Measurements from ENCODE around the gene KRT38.

KRT38 gene

GRCh38 chr17:41478237-41478636 is 37.5 kb upstream of the KRT38 start:
- Histone ChIP-seq H3K27ac (no peak overlapping the region), H3K36me3 (no peaks in the 10 kb centered on the region), H3K9me3 (ENCODE audit: severe bottlenecking) (peaks cover under 1% of the 10 kb centered on the region), H3K4me3 (ENCODE audit: low read depth, low read length) (no peak overlapping the region), H3K27me3 (ENCODE audit: insufficient read depth, low read depth, severe bottlenecking) (peaks cover 95% of the 10 kb centered on the region)
- DNase-seq = no peak
- TF ChIP-seq CTCF (IDR thresholded peaks at IDR 0.05; ENCODE audit: low read depth, low read length) = no peak

DNA sequence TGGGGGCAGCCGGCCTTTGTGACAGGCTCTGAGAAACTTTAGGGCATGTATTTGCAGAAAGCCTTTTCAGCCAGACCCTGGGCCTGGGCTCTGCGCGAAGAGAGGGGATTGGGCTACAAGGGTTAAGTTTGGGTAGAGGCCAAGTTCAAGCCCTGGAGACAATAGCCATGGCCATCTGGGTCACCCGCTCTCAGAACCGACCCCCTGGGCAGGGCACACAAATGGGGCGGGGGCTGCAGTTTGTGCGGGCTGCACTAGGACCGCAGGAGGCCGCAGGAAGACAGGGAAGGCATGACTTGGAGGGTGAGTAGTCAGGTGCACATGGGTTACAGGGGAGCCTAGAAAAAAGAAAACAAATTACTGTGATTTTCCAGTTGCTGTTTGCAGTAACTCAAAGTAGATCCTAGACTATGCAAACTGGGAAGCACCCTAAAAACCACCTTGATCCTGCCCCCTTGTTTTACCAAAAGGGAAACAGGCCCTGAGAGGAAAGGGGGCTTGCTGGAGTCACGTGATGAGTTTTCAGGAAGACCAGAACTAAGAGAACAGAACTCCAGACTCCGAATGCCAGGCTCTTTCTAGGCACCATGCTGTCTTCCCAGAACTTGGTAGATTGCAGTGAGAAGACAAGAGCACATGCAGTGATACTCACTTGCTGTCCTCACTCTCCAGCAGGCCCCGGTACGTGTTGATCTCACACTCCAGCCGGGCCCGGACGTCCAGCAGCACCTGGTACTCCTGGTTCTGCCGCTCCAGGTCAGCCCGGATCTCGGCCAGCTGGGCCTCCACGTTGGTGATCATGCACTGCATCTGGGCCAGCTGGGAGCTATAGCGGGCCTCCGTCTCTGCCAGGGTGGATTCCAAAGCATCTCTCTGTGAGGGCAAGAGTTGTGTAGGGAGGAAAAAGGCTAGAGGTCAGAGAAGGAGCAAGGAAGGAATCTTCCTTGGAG is 36.4 kb upstream of the KRT38 start:
- no peak overlapping the region for H3K4me3 ChIP-seq (ENCODE audit: low read depth, low read length)
- peaks cover 97% of the 10 kb centered on the region for H3K27me3 ChIP-seq (ENCODE audit: insufficient read depth, low read depth, severe bottlenecking)
- no peak overlapping the region for H3K27ac ChIP-seq
- H3K9me3 ChIP-seq (ENCODE audit: severe bottlenecking) = peaks cover 4% of the 10 kb centered on the region
- DNase-seq = no peak
- no peak for TF ChIP-seq CTCF (IDR thresholded peaks at IDR 0.05; ENCODE audit: low read depth, low read length)
- H3K36me3 ChIP-seq = no peaks in the 10 kb centered on the region

- DNase-seq = no peak
- no peaks in the 10 kb centered on the region for H3K36me3 ChIP-seq
- H3K9me3 ChIP-seq (ENCODE audit: severe bottlenecking) = peaks cover 16% of the 10 kb centered on the region
- H3K27ac ChIP-seq = no peak overlapping the region
- H3K27me3 ChIP-seq (ENCODE audit: insufficient read depth, low read depth, severe bottlenecking) = peaks cover 100% of the 10 kb centered on the region
- H3K4me3 ChIP-seq (ENCODE audit: low read depth, low read length) = no peak overlapping the region
- no peak for TF ChIP-seq CTCF (IDR thresholded peaks at IDR 0.05; ENCODE audit: low read depth, low read length)
Observed at GRCh38 chr17:41475421-41475820, 34.6 kb upstream of the KRT38 start.

- DNase-seq = no peak
- peaks cover 97% of the 10 kb centered on the region for H3K27me3 ChIP-seq (ENCODE audit: insufficient read depth, low read depth, severe bottlenecking)
- no peaks in the 10 kb centered on the region for H3K36me3 ChIP-seq
- H3K4me3 ChIP-seq (ENCODE audit: low read depth, low read length) = no peak overlapping the region
- H3K9me3 ChIP-seq (ENCODE audit: severe bottlenecking) = peaks cover 16% of the 10 kb centered on the region
- no peak overlapping the region for H3K27ac ChIP-seq
- no peak for TF ChIP-seq CTCF (IDR thresholded peaks at IDR 0.05; ENCODE audit: low read depth, low read length)
Observed at GRCh38 chr17:41474863-41475262, 34.1 kb upstream of the KRT38 start.

GRCh38 chr17:41468346-41468745 is 27.6 kb upstream of the KRT38 start:
- no peak overlapping the region for H3K27ac ChIP-seq
- TF ChIP-seq CTCF (IDR thresholded peaks at IDR 0.05; ENCODE audit: low read depth, low read length) = no peak
- H3K36me3 ChIP-seq = no peaks in the 10 kb centered on the region
- no peak for DNase-seq
- H3K27me3 ChIP-seq (ENCODE audit: insufficient read depth, low read depth, severe bottlenecking) = peaks cover 95% of the 10 kb centered on the region
- H3K9me3 ChIP-seq (ENCODE audit: severe bottlenecking) = peaks cover 36% of the 10 kb centered on the region
- no peak overlapping the region for H3K4me3 ChIP-seq (ENCODE audit: low read depth, low read length)

All from WERI-Rb-1 (cell line).